ENCODE data around the gene SIRT2.

SIRT2 gene

DNA sequence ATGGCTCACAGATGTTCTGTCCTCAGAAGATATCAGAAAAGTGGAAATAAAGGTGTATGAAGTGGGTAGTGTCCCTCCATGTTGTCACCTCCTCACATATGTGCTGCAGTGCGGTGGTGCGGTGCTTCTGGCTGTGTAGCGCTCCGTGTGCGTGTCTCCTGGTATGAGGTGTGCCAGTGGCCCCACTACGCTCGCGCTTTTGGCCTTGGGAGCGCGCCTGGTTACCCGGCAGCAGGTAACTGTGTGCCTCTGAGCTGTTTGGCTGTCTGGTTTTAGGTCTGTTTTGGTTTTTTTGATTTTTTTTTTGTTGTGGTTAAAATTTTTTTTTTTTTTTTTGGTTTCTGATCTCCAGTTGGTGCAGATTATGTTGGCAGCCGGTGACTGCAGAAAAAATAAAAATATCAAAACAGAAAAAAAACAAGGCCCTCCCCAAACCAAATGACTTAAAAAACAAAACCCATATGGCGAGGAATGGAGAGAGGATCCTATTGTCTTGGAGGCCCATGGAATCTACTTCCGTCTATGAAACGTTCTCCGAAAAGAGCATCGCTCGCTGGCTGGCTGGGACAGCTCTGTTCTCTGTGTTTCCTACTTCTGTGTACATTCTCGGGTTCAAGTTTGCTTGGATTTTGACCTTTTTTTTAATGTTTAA lies 57.5 kb downstream of the SIRT2 start:
- Histone ChIP-seq H3K79me2 (ENCODE audit: insufficient read depth, low read length) (peaks cover 81% of the 10 kb centered on the region), H3K9ac (ENCODE audit: low read depth, low read length, poor library complexity, severe bottlenecking) (no peak overlapping the region), H3K4me1 (ENCODE audit: insufficient read depth, low read length, poor library complexity, severe bottlenecking) (peaks cover 51% of the 10 kb centered on the region), H3K36me3 (ENCODE audit: insufficient read depth, low read length) (peaks cover 100% of the 10 kb centered on the region), H3K9me3 (ENCODE audit: insufficient read depth, low read depth, low read length) (no peaks in the 10 kb centered on the region), H2AFZ (ENCODE audit: low read length) (no peak overlapping the region), H3F3A (ENCODE audit: low read depth) (peaks cover 3% of the 10 kb centered on the region; the same call in 1 of the 2 replicates), H3K9me2 (replicated peaks; ENCODE audit: low read depth, low read length) (no peaks in the 10 kb centered on the region), H4K20me1 (ENCODE audit: insufficient read depth, low read length, poor library complexity, severe bottlenecking) (peaks cover 86% of the 10 kb centered on the region), H3K4me2 (ENCODE audit: low read depth, low read length, poor library complexity, severe bottlenecking) (peak overlapping the region; percentile 82), H3K27me3 (ENCODE audit: insufficient read depth, low read length, poor library complexity, severe bottlenecking) (no peaks in the 10 kb centered on the region), H3K4me3 (ENCODE audit: low read length, poor library complexity, severe bottlenecking) (no peak overlapping the region)
- TF ChIP-seq, protein P1, sequence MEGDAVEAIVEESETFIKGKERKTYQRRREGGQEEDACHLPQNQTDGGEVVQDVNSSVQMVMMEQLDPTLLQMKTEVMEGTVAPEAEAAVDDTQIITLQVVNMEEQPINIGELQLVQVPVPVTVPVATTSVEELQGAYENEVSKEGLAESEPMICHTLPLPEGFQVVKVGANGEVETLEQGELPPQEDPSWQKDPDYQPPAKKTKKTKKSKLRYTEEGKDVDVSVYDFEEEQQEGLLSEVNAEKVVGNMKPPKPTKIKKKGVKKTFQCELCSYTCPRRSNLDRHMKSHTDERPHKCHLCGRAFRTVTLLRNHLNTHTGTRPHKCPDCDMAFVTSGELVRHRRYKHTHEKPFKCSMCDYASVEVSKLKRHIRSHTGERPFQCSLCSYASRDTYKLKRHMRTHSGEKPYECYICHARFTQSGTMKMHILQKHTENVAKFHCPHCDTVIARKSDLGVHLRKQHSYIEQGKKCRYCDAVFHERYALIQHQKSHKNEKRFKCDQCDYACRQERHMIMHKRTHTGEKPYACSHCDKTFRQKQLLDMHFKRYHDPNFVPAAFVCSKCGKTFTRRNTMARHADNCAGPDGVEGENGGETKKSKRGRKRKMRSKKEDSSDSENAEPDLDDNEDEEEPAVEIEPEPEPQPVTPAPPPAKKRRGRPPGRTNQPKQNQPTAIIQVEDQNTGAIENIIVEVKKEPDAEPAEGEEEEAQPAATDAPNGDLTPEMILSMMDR (conservative IDR thresholded peaks at IDR 0.05; ENCODE audit: low read length), result no peak
- no peak for TF ChIP-seq EZH2phosphoT487 (IDR thresholded peaks at IDR 0.05; ENCODE audit: borderline replicate concordance)

DNA sequence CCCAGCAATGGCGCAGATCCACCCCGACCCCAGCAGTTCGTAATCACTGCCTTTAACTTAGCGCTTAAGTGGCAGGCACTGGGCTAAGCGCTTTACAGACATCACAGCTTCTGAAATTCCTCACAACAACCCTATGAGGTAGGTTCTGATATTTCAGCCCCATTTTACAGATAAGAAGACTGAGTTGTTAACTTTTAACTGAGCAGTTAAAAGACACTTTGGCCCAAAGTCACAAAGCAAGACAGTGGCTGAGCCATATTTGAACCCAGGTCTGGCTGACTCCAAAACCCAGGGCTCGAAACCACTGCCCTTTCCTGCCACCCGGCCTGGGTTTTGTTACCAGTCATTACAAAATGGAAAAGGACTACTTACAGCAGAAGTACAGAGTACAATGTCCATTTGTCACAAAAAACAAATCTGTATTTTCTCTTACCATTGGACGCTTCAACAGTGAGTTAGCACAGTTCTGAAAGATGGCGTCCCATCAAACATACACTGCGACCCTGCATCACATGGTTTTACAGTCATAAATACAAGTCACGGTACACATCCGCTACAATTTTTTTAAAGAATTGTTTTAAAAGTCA lies 58.1 kb downstream of the SIRT2 start:
- H3K4me3 ChIP-seq (ENCODE audit: low read length, poor library complexity, severe bottlenecking), result no peak overlapping the region
- no peak overlapping the region for H3K9ac ChIP-seq (ENCODE audit: low read depth, low read length, poor library complexity, severe bottlenecking)
- H3K27me3 ChIP-seq (ENCODE audit: insufficient read depth, low read length, poor library complexity, severe bottlenecking), result no peaks in the 10 kb centered on the region
- no peaks in the 10 kb centered on the region for H3K9me3 ChIP-seq (ENCODE audit: insufficient read depth, low read depth, low read length)
- H3K79me2 ChIP-seq (ENCODE audit: insufficient read depth, low read length), result peaks cover 74% of the 10 kb centered on the region
- peaks cover 83% of the 10 kb centered on the region for H4K20me1 ChIP-seq (ENCODE audit: insufficient read depth, low read length, poor library complexity, severe bottlenecking)
- H3K36me3 ChIP-seq (ENCODE audit: insufficient read depth, low read length), result peaks cover 99% of the 10 kb centered on the region
- H3K4me1 ChIP-seq (ENCODE audit: insufficient read depth, low read length, poor library complexity, severe bottlenecking), result peaks cover 47% of the 10 kb centered on the region
- no peak overlapping the region for H2AFZ ChIP-seq (ENCODE audit: low read length)
- H3K9me2 ChIP-seq (replicated peaks; ENCODE audit: low read depth, low read length), result no peaks in the 10 kb centered on the region
- peak overlapping the region; percentile 82 for H3K4me2 ChIP-seq (ENCODE audit: low read depth, low read length, poor library complexity, severe bottlenecking)
- peaks cover 5% of the 10 kb centered on the region; the same call in 1 of the 2 replicates for H3F3A ChIP-seq (ENCODE audit: low read depth)
- no peak for TF ChIP-seq EZH2phosphoT487 (IDR thresholded peaks at IDR 0.05; ENCODE audit: borderline replicate concordance)
- TF ChIP-seq, protein P1 (conservative IDR thresholded peaks at IDR 0.05; ENCODE audit: low read length), result no peak

DNA sequence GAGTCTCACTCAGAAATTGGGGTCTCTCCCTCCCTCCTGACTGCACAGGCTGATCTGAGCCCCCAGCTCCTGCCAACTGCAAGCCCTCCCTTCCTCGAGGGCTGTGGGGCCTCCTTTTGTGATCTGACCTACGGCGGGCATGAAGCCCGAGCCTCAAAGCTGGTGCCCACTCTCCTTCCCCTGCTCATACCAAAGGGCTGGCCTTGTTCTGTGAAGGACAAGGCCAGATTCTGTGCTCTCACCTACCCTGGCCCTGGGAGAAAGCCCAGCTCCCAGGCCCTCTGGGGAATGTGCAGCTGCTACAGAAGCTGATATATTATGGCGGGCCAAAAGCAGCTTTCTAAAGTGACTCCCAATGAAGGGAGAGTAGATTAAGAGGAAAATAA lies 58.8 kb downstream of the SIRT2 start:
- peaks cover 11% of the 10 kb centered on the region; the same call in 1 of the 2 replicates for H3F3A ChIP-seq (ENCODE audit: low read depth)
- peaks cover 67% of the 10 kb centered on the region for H3K79me2 ChIP-seq (ENCODE audit: insufficient read depth, low read length)

More for the DNA sequence above, 58.8 kb downstream of the SIRT2 start:
- Histone ChIP-seq H3K4me3 (ENCODE audit: low read length, poor library complexity, severe bottlenecking) (no peak overlapping the region), H4K20me1 (ENCODE audit: insufficient read depth, low read length, poor library complexity, severe bottlenecking) (peaks cover 76% of the 10 kb centered on the region), H3K9ac (ENCODE audit: low read depth, low read length, poor library complexity, severe bottlenecking) (no peak overlapping the region), H3K9me2 (replicated peaks; ENCODE audit: low read depth, low read length) (no peaks in the 10 kb centered on the region), H3K9me3 (ENCODE audit: insufficient read depth, low read depth, low read length) (no peaks in the 10 kb centered on the region), H3K4me2 (ENCODE audit: low read depth, low read length, poor library complexity, severe bottlenecking) (peak overlapping the region; percentile 82), H3K36me3 (ENCODE audit: insufficient read depth, low read length) (peaks cover 99% of the 10 kb centered on the region), H3K27me3 (ENCODE audit: insufficient read depth, low read length, poor library complexity, severe bottlenecking) (no peaks in the 10 kb centered on the region), H3K4me1 (ENCODE audit: insufficient read depth, low read length, poor library complexity, severe bottlenecking) (peaks cover 40% of the 10 kb centered on the region), H2AFZ (ENCODE audit: low read length) (no peak overlapping the region)
- no peak for TF ChIP-seq EZH2phosphoT487 (IDR thresholded peaks at IDR 0.05; ENCODE audit: borderline replicate concordance)
- TF ChIP-seq, protein P1 (conservative IDR thresholded peaks at IDR 0.05; ENCODE audit: low read length), result no peak

Measured in Loucy (cell line).